ENCODE results near the gene CHKA. TPM values are rescaled to one million over a fixed set of nuclear protein-coding genes. Genes with fewer than 3 reads are reported as not detected.

Gene CHKA
- total RNA-seq, 2 donors from 2014 or later: 56.1 to 75.9 TPM

GRCh38 chr11:68067991-68068390, 53.2 kb downstream of the CHKA start:
- Histone ChIP-seq H3K9me3 (ENCODE audit: control insufficient read depth, low read length) (no peaks in the 10 kb centered on the region), H3K4me1 (ENCODE audit: control insufficient read depth, insufficient read depth, low read length) (no peaks in the 10 kb centered on the region), H3K4me3 (ENCODE audit: low read length) (no peak overlapping the region), H3K27me3 (ENCODE audit: control insufficient read depth, insufficient read depth, low read length, poor library complexity, severe bottlenecking) (no peaks in the 10 kb centered on the region), H3K27ac (ENCODE audit: low read depth, low read length) (no peak overlapping the region), H3K9ac (ENCODE audit: extremely low read depth, low read length, poor library complexity, severe bottlenecking) (no peak overlapping the region), H3K36me3 (ENCODE audit: control insufficient read depth, insufficient read depth, low read length) (peaks cover 91% of the 10 kb centered on the region)
- peaks cover 79% of the 10 kb centered on the region for H3K36me3 Mint-ChIP-seq (ENCODE audit: low read depth)
- no peak overlapping the region for H3K4me3 Mint-ChIP-seq
- peak overlapping the region; percentile 0 for H3K27ac Mint-ChIP-seq
- H3K4me1 Mint-ChIP-seq: no peaks in the 10 kb centered on the region
- H3K9me3 Mint-ChIP-seq: no peaks in the 10 kb centered on the region
- TF ChIP-seq CTCF (conservative IDR thresholded peaks at IDR 0.05): no peak
- no peaks in the 10 kb centered on the region for H3K27me3 Mint-ChIP-seq (ENCODE audit: insufficient read depth)
- no peak for DNase-seq
- 92 to 93% methylated on average over 5 of the region's 5 CpGs for WGBS, 2 experiments (ENCODE audit: insufficient coverage in 1 of 2, insufficient read length in 1 of 2)

GRCh38 chr11:68066742-68067141, 54.4 kb downstream of the CHKA start:
- peaks cover 83% of the 10 kb centered on the region for H3K36me3 Mint-ChIP-seq (ENCODE audit: low read depth)
- H3K27ac ChIP-seq (ENCODE audit: low read depth, low read length): no peak overlapping the region
- no peaks in the 10 kb centered on the region for H3K4me1 ChIP-seq (ENCODE audit: control insufficient read depth, insufficient read depth, low read length)
- H3K4me3 Mint-ChIP-seq: no peak overlapping the region
- no peak overlapping the region for H3K27ac Mint-ChIP-seq
- no peak overlapping the region for H3K4me3 ChIP-seq (ENCODE audit: low read length)
- H3K9me3 ChIP-seq (ENCODE audit: control insufficient read depth, low read length): no peaks in the 10 kb centered on the region
- peaks cover 92% of the 10 kb centered on the region for H3K36me3 ChIP-seq (ENCODE audit: control insufficient read depth, insufficient read depth, low read length)
- 89 to 92% methylated on average over 3 of the region's 3 CpGs for WGBS, 2 experiments (ENCODE audit: insufficient coverage in 1 of 2, insufficient read length in 1 of 2)
- no peaks in the 10 kb centered on the region for H3K27me3 ChIP-seq (ENCODE audit: control insufficient read depth, insufficient read depth, low read length, poor library complexity, severe bottlenecking)
- H3K27me3 Mint-ChIP-seq (ENCODE audit: insufficient read depth): no peaks in the 10 kb centered on the region
- no peak for DNase-seq
- TF ChIP-seq CTCF (conservative IDR thresholded peaks at IDR 0.05): no peak
- no peaks in the 10 kb centered on the region for H3K9me3 Mint-ChIP-seq
- no peak overlapping the region for H3K9ac ChIP-seq (ENCODE audit: extremely low read depth, low read length, poor library complexity, severe bottlenecking)
- no peaks in the 10 kb centered on the region for H3K4me1 Mint-ChIP-seq

- Mint-ChIP-seq H3K27me3 (ENCODE audit: insufficient read depth) (no peaks in the 10 kb centered on the region), H3K4me3 (no peak overlapping the region), H3K27ac (no peak overlapping the region), H3K9me3 (no peaks in the 10 kb centered on the region), H3K4me1 (no peaks in the 10 kb centered on the region), H3K36me3 (ENCODE audit: low read depth) (peaks cover 81% of the 10 kb centered on the region)
- no peak overlapping the region for H3K4me3 ChIP-seq (ENCODE audit: low read length)
- 91 to 98% methylated on average over 5 of the region's 5 CpGs for WGBS, 2 experiments (ENCODE audit: insufficient coverage in 1 of 2, insufficient read length in 1 of 2)
- no peaks in the 10 kb centered on the region for H3K9me3 ChIP-seq (ENCODE audit: control insufficient read depth, low read length)
- H3K27ac ChIP-seq (ENCODE audit: low read depth, low read length): no peak overlapping the region
- H3K4me1 ChIP-seq (ENCODE audit: control insufficient read depth, insufficient read depth, low read length): no peaks in the 10 kb centered on the region
- H3K27me3 ChIP-seq (ENCODE audit: control insufficient read depth, insufficient read depth, low read length, poor library complexity, severe bottlenecking): no peaks in the 10 kb centered on the region
- peaks cover 91% of the 10 kb centered on the region for H3K36me3 ChIP-seq (ENCODE audit: control insufficient read depth, insufficient read depth, low read length)
- no peak overlapping the region for H3K9ac ChIP-seq (ENCODE audit: extremely low read depth, low read length, poor library complexity, severe bottlenecking)
- TF ChIP-seq CTCF (conservative IDR thresholded peaks at IDR 0.05): no peak
- no peak for DNase-seq
Measured at GRCh38 chr11:68065841-68066240, 55.3 kb downstream of the CHKA start.
